ENCODE measurements around the gene CDHR5.
A peak's percentile ranks its signal among the peaks of the same experiment; 100 is the strongest.
"Not testable (repeated sequence)": the region's sequence is repeated elsewhere in the genome, so short reads cannot be mapped to it uniquely, and the experiment has no call there.

Gene CDHR5

DNA sequence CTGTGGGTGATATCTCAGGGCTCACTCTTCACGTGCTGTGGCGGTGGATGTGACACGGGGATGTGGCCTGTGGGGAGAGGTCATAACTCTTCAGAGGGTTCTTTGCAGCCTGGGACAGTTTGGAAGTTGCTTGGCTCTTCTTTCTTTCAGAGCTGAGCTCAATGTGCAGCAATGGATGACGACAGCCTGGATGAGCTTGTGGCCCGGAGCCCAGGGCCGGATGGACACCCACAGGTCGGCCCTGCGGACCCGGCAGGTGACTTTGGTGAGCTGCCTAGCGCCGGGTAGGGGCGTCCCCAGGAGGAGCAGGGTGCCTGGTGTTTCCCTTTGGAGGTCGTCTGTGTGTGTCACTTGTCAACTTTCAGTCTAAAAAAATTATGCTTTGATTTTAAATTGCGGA is 43.4 kb downstream of the CDHR5 start:
- no peak for DNase-seq

DNA sequence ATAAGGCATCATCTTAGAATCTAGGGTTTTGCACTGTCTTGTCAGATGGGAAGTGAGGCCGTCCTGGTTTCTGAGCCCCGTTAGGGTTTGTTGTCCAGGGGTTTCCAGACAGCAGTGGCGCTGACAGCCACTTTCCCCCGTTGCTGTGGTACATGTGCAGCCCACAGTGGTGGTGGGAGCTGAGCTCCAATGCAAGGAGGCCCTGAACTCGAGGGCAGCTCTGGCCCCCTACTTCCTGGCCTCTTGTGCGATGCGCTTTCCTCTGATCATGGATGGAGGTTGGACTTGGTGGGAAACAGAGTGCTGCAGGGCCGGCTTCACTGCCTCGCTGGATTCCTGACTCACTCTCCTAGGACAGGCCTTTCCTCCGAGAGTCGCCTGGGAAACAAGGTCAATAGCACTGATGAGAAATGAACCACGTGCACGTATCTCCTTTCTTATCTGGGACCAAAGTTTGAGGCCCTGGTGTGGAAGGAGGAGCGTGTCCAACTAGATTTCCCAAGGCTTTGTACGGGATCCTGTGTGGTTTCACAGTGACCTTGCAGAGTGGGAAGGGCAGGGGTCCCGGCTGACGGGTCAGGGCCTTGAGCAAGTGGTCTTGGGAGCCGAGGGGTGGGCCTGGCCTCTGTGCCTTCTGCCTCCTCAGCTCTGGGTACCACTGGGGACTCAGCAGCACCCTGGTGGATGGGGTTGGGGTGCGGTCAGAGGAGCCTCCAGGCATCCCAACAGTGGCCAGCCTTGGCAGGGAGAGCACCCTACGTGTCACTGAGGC is 44.7 kb downstream of the CDHR5 start:
- no peak for DNase-seq

DNA sequence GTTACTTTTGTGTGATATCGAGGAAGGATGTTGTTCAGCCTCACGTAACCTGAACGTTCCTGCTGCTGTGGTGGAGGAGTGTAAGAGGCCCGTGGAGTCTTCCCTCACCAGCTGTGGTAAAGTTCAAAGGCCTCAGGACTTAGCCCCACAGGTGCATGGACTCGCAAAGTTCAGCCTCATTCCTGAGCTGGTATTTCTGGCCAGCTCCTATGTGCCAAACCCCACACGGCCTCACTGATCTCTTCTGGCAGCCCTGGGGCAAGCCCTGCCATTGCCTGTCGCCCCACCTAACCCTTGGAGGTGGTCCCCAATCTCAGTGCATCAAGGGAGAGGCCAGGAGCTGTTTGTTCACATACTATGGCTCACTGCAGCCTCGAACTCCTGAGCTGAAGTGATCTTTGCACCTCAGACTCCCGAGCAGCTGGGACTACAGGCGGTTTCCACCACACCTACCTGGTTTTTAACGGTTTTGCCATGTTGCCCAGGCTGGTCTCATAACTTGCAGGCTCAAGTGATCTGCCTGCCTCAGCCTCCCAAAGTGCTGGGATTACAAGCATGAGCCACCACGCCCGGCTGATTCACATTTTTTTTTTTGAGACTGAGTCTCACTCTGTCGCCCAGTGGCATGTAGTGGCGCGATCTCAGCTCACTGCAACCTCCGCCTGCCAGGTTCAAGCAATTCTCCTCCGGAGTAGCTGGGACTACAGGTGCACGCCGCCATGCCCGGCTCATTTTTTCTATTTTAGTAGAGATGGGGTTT is 46.3 kb downstream of the CDHR5 start:
- no peak for DNase-seq

DNA sequence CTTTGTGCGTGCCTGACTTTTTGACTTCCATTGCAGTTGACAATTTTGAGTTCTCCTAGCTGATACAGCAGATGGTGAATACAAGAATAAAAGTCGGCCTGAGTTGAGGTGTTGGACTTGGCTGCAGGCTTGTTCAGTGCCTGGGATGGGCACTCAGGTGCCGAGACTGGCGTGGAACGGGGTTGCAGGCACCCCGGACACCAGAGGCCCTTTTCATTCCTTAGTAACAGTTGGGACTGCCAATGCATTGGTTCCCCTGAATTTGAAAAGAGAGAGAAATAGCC is 47.2 kb downstream of the CDHR5 start:
- DNase-seq: no peak

DNA sequence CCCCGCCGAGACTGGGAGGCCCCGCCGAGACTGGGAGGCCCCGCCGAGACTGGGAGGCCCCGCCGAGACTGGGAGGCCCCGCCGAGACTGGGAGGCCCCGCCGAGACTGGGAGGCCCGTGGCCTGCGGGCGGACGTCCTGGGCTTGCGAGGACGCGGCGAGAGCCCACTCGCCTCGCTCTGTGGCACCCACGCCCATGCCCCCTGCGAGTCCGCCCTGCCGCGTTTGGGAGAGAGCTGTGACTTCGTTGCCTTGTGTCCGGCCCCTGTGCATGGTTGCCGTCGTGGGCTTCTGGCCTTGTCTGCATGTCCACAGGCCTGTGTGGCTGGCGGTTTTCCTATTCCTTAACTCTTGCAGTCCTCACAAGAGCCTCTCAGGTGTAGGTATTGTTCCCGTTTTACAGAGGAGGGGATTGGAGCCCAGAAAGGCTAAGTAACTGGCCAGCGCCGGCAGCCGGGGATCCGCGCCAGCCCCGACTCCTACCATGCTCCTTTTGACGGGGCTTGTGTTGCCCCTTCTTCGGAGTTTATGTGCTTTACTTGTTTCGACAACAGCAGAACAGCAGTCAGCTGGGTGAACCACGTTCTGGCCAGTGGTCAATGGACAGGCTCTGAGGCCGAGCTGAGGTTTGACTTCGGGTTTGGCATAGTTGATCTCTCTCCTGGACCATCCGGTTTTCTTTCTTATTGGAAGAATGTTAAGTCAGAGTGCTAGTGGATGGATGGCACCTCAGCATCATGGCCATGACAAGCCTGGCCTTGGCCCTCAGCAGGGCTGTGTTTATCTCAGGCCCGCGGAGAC is 47.7 kb downstream of the CDHR5 start:
- DNase-seq: no peak

DNA sequence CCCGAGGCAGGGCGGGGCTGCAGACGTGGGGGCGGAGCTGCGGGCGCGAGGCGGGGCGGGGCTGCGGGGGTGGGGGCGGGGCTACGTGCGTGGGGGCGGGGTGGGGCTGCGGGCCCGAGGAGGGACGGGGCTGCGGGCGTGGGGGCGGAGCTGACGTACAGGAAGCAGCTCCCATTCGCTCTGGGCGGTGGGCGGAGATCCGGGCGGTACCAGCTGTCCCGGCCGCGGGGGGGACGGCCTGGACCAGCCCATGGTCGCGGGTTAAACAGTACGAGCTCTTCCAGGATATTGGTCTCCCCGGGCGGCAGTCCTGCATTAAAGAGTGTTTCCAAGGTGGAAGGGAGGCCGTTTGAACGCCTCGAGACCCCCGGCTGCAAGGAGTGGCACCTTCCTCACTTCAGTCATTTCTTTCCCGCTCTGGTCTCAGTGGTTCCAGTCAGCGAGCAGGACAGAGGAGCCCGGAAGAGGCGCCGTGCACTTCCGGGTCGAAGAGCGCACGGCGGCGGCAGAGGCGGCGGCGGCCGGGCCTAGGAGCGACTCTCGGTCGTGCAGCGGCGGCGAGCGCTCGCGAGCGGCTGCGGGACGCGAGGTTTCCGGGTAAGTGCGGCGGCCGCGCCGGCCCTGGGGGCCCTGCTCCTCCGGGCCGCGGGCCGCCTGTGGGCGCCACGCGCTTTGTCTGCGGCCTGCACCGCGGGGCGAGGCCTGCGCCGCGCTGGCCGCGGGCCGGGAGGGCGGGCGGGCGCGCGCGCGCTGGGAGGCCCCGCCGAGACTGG is 48.6 kb downstream of the CDHR5 start, which contains the start of gene PHRF1:
TSS of gene PHRF1 (plus strand) at position 475 of the 773 bp plus-strand sequence. CDS start 5,043 bp downstream, outside the sequence.
- peak; percentile 84 for DNase-seq

DNA sequence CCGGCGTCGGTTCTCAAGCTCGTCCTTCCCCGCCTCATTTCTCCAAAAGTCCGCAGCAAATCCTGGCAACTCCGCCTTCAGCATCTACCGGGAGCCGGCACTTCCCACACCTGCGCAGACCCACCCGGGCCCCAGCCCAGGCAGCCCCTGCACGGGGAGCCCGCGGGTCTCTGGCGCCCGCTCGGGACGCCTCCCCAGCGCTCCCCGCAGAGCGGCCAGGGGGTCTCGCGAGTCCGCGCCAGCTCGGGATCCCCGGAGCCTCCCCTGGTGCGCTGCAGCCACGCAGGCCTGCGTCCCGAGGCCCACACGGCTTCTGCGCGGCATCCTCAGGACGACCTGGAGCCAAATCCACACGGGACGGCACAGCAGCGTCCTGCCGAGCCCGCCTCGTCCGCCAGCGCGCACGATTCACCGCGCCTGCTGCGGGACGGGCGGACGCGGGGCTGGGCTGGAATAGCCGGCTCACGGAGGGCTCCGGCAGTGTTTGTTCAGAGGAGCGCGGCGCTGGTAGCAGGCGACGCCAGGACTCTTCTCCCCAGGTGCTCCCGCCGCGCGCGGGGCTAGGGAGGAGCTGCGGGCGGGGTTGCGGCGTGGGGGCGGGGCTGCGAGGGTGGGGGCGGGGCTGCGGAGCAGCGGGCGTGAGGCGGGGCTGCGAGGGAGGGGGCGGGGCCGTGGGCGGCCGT is 49.3 kb downstream of the CDHR5 start:
- no peak for DNase-seq

DNA sequence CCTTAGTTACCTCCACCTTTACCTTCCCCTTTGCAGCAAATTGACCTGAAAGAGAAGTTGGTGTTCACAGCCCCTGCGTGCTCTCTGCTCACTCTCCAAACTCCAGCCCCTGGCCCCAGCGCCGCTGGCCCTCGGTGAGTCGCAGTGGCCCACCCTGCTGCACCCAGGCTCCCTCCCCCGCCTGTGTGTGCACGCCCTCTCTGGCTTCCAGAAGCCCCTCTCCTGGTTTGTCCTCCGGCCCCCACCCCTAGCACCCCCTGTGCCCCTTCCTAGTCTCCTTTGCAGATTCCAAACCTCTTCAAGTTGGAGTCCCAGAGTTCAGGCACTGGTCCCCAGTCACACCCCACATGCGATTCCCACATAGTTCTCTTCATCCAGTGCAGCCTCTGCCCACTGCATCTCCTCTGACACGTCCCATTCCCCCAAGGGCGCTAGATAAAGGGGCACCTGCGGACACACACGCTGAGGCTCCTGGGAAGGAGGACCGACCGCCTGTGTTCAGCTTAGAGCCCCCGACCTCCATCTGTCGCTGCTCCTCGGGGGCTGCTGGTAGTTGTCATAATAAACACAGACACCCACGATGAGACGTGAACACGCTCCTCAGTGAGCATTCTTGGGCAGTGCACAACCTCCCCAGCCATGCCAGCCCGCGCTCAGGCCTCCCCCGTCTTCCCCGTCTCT is 50.0 kb downstream of the CDHR5 start:
- no peak for DNase-seq

DNA sequence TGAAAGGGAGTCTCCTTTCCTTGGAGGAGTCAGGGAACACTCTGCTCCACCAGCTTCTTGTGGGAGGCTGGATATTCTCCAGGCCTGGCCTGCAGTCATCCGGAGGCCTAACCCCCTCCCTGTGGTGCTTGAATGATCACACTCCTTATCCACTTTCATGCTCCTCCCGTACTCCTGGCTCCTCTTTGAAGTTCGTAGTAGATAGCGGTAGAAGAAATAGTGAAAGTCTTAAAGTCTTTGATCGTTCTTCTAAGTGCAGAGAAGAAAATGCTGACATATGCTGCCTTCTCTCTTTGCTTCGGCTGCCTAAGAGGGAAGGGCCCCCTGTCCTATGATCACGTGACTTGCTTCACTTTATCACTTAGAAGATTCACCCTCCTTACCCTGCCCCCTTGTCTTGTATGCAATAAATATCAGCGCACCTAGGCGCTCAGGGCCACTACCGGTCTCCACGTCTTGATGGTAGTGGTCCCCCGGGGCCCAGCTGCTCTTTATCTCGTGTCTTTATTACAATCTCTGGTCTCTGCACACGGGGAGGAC is 50.7 kb downstream of the CDHR5 start:
- DNase-seq: not testable (repeated sequence)

DNA sequence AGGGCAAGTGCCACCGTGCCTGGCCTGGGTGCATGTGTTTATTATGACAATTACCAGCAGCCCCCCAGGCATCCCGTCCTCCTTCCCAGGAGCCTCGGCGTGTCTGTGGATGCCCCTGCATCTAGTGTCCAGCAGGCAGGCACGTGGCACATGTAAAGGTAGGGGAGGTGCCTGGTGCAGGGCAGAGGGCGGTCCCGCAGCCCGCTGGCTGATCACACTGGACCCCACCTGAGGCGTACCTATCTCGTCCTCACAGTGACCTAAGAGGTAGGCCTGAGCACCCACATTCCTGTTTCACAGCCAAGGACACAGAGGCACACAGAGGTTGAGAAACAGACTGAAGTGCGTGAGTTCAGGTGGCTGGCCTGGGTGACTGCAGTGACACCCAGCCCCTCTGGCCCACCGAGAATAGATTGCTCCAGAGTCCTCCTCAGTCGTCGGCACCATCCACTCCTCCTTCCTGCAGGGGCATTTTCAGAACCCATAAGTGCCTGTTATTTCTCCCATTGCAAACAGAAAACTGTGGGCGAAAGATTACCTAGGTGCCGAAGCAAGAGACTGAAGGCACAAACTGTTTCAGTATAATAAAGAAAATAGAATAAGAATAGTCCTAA is 51.5 kb downstream of the CDHR5 start:
- DNase-seq: no peak

DNA sequence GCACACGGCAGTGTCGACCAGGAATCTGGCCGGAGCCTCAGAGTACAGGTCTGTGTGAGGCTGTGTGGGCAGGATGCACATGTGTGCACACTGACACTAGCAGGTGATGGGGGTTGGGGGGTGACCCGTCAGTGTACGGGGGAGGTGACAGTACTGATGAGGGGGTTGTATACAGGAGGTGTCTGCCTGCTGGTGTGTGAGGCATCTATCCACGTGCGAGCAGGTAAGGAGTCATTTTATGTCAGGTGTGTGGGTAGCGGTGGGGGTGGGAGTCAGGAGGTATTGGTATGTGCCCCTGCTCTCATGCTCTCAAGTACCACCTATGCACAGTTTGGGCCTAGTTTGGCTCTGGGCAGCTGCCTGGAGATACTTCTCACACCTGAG is 53.0 kb downstream of the CDHR5 start:
- DNase-seq: no peak

DNA sequence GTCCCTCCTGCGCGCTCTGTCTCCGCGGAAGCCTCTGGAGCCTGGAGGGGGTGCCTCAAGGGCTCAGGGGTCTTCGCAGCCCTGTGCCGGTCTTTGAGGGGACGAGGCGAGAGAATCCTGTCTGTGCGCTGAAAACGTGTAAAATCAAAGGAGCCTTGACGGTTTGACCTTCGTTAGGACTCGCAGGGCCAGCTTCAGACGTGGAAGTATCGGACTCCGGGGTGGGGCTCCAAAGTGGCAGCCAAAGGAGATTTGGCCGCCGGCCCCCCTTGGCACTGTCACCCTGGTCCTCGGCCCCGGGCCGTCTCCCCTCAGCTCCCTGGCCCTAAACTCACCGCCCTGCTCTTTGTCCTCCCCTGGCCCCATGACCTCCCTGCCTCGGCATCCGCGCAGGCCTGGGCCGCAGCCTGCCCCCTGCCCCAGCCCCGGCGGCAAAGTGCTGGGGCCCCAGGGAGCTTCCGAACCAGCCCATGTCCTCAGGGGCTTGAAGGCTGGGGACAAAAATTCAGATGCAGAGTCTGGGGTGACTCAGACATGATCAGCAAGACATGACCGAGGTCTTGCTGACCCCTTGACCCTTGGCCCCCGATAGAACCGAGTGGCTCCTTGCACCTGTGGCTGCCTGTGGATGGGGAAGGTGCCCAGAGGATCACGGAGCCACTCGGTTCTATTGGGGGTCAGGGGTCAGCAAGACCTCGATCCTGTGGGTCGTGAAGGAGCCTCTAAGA is 55.4 kb downstream of the CDHR5 start:
- DNase-seq: no peak

DNA sequence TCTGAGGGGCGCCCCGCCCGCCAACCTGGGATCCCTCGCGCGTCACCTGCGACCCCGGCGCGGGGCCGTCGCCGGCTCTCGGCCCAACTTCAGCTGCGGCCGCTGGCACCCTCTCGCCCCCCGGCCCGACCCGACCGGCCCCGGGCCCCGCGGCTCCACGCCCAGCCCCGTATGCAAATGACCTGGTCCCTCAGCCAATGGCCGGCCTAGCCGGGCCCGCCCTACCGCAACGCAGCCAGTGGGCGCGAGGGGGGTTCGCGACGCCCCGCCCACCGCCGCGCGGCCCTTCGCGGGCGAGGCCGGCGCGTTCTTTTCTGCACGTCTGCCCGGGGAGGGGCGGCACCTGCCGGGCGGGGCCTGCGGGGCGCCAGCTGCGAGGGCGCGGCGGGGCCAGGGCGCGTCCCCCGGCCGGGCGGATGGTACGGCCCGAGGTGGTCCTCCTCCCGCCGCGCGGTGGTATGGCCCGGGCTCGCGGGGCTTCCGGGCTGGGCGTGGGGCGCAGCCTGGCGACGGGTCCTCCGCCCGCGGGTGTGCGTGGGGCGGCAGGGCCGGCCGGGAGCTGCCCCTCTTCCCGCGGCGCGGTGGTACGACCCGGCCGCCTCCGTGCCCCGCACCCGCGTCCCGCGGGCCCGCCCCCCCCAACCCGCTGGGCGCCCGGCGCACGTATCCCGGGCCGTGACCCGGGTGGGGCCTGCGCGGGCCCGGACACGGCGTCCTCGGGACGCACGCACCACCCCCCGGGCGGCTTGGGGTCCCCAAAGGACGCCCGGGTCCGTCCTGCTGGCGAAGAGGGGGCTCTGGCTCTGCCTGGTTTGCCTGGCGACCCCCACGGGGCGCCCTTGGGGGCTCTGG is 56.2 kb downstream of the CDHR5 start:
- DNase-seq: peak; percentile 71

DNA sequence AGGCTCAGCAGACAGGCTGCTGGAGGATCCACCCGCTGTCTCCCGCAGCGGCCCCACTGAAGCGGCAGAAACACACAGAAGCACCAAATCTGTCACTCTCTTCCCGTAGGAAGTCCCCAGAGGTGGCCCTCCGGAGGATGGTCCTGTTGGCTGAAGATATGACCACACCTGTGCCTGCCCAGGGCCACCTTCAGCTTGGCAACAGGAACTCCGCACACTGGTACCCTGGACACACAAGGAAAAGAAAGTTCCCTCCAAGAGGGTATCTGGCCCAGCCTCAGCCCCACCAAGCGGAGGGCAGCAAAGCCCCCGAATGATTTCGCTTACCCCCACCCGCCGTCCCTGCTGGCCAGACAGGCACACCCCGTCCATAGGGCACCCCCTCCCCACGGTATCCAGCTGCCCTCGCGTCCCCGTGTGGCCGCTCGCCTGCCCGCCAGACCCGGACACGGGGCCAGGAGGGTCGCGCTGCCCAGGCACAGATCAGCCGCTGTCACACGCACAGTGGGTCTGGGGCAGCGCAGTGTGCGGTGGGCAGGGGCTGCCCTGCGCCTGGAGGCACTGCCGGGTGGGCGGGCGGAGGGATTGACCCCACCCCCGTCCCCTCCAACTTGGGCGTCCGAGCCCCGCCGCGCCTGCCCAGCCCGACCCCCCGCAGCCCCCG is 57.0 kb downstream of the CDHR5 start:
- no peak for DNase-seq

DNA sequence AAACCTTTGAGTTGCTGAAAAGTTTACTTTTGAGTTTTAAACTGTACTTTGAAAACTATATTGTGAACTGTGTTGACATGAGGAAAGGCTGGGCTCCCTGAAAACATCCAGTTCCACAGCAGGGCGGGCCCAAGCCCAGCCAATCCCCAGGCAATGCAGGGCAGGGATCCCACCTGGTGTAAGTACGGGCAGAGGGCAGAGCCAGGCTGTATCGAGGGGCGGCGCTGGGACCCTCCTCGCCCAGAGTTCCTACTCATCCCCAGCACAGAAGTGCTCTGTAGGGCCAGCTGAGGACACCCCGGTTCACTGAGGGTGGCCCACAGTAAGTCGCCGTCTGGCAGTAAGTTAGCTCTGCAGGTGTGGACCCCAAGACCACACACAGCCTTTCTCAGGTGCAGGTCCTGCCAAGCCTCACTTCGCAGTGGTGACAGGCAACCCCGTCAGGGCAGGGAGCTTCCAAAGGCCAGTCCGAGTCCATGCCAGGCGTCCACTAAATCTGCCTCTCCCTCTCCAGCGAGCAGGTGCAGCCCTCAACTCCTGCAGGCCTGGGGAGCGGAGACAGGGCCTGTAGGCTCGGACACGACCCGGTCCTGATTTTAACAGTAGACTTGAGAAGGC is 57.6 kb downstream of the CDHR5 start:
- DNase-seq: no peak

Measured in DMS79 treated with DMSO at 0.1 percent for 48 hours (cell line).